ENCODE measurements around the gene GHRH.

DNA sequence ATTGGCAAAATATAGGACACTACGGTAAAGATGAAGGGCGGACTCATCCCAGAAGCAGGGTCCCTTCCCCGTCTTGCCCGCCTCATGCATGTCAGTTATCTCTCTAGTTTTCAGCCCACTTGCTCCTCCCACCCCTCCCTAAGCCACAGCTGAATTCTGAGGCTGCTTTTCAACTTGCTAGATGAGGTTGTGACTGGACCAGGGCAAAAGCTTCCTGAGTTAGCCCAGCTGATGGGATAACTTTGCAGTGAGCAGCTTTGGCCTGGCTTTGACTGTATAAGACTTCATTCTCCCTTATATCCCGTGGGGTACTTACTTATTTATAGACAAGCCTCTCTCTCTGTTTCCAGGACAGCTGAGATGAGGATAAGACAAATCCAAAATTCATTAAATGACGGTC, 23.2 kb downstream of the GHRH start:
- TF ChIP-seq, protein P1, sequence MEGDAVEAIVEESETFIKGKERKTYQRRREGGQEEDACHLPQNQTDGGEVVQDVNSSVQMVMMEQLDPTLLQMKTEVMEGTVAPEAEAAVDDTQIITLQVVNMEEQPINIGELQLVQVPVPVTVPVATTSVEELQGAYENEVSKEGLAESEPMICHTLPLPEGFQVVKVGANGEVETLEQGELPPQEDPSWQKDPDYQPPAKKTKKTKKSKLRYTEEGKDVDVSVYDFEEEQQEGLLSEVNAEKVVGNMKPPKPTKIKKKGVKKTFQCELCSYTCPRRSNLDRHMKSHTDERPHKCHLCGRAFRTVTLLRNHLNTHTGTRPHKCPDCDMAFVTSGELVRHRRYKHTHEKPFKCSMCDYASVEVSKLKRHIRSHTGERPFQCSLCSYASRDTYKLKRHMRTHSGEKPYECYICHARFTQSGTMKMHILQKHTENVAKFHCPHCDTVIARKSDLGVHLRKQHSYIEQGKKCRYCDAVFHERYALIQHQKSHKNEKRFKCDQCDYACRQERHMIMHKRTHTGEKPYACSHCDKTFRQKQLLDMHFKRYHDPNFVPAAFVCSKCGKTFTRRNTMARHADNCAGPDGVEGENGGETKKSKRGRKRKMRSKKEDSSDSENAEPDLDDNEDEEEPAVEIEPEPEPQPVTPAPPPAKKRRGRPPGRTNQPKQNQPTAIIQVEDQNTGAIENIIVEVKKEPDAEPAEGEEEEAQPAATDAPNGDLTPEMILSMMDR (conservative IDR thresholded peaks at IDR 0.05; ENCODE audit: low read length), result no peak
- TF ChIP-seq EZH2phosphoT487 (IDR thresholded peaks at IDR 0.05; ENCODE audit: borderline replicate concordance, low read depth, low read length), result no peak
